GM23338 (cell line): ENCODE results near the gene ARHGAP28. TPM values are rescaled to one million over a fixed set of nuclear protein-coding genes. Genes with fewer than 3 reads are reported as not detected.

ENCODE experiments used
- ATAC-seq: fragments of 200-7000 bp; cut with Tn5 transposase; 3 replicates; pipeline ENCODE4 v1.9.1; 2020
- DNase-seq: peaks from one replicate; pipeline ENCODE4 v3.0.0-alpha.2; 2015; ENCODE audit warnings: low spot score
- H2AFZ ChIP-seq: fragments of 200-600 bp; sonication (generic); 2 replicates; pipeline ENCODE4 v1.8.0; 2016; ENCODE audit warnings: antibody characterized with exemption, mild to moderate bottlenecking, moderate library complexity
- H3F3A ChIP-seq: fragments of 200-600 bp; sonication (generic); replicated peaks from 2 replicates; pipeline ENCODE4 v1.8.0; 2017; ENCODE audit warnings: antibody characterized with exemption, mixed run types, low read depth
- H3K27ac ChIP-seq: fragments of 200-600 bp; sonication (generic); 2 replicates; pipeline ENCODE4 v1.6.1; 2016; ENCODE audit warnings: low read depth
- H3K27me3 ChIP-seq: fragments of 200-600 bp; sonication (generic); 2 replicates; pipeline ENCODE4 v1.8.0; 2016; ENCODE audit warnings: mild to moderate bottlenecking, mixed run types, moderate library complexity; ENCODE audit not compliant: insufficient read depth
- H3K36me3 ChIP-seq: fragments of 200-600 bp; sonication (generic); 2 replicates; pipeline ENCODE4 v1.8.0; 2016; ENCODE audit warnings: mild to moderate bottlenecking; ENCODE audit not compliant: insufficient read depth
- H3K4me1 ChIP-seq: fragments of 200-600 bp; sonication (generic); 2 replicates; pipeline ENCODE4 v1.8.0; 2016; ENCODE audit warnings: mild to moderate bottlenecking, moderate library complexity; ENCODE audit not compliant: insufficient read depth
- H3K4me2 ChIP-seq: fragments of 200-600 bp; sonication (generic); 2 replicates; pipeline ENCODE4 v1.7.1; 2017; ENCODE audit warnings: mixed run types
- H3K4me3 ChIP-seq: fragments of 200-600 bp; sonication (generic); 2 replicates; pipeline ENCODE4 v1.6.1; 2016; ENCODE audit warnings: mixed run types
- H3K79me2 ChIP-seq: fragments of 200-600 bp; sonication (generic); replicated peaks from 2 replicates; pipeline ENCODE4 v1.8.0; 2017; ENCODE audit warnings: mild to moderate bottlenecking; ENCODE audit not compliant: insufficient read depth
- H3K9me2 ChIP-seq: fragments of 200-600 bp; sonication (generic); 2 replicates; pipeline ENCODE4 v1.8.0; 2017; ENCODE audit not compliant: insufficient read depth
- H4K20me1 ChIP-seq: fragments of 200-600 bp; sonication (generic); replicated peaks from 2 replicates; pipeline ENCODE4 v1.8.0; 2017; ENCODE audit warnings: mild to moderate bottlenecking; ENCODE audit not compliant: insufficient read depth
- H3K27ac Mint-ChIP-seq: 2 replicates; pipeline ENCODE4 v1.8.0; 2020; ENCODE audit warnings: inconsistent platforms, mild to moderate bottlenecking, moderate library complexity, mixed read lengths
- H3K27me3 Mint-ChIP-seq: 3 replicates; pipeline ENCODE4 v1.8.0; 2022; ENCODE audit warnings: low read depth, mild to moderate bottlenecking, moderate library complexity, mixed read lengths, inconsistent platforms; ENCODE audit not compliant: insufficient read depth, poor library complexity
- H3K36me3 Mint-ChIP-seq: 3 replicates; pipeline ENCODE4 v1.8.0; 2021; ENCODE audit warnings: low read depth, mild to moderate bottlenecking, inconsistent platforms, moderate library complexity, mixed read lengths
- H3K4me1 Mint-ChIP-seq: 3 replicates; pipeline ENCODE4 v1.8.0; 2020; ENCODE audit warnings: mild to moderate bottlenecking, inconsistent platforms, mixed read lengths
- H3K4me3 Mint-ChIP-seq: 3 replicates; pipeline ENCODE4 v1.8.0; 2021; ENCODE audit warnings: moderate library complexity, mild to moderate bottlenecking, inconsistent platforms, mixed read lengths
- H3K9me3 Mint-ChIP-seq: 3 replicates; pipeline ENCODE4 v1.8.0; 2020; ENCODE audit warnings: moderate library complexity, mild to moderate bottlenecking, inconsistent platforms, mixed read lengths
- CREB1 ChIP-seq: fragments of 250-450 bp; sonication (Bioruptor Pico); IDR thresholded peaks from 2 replicates; pipeline ENCODE4 v1.5.0; 2020; ENCODE audit warnings: low read depth, mild to moderate bottlenecking, moderate library complexity
- CTCF ChIP-seq, 2 experiments: fragments of 200-600 bp in 1 of 2; sonication (generic) in 1 of 2; conservative IDR thresholded peaks; 2 replicates each; pipeline versions ENCODE4 v1.5.1 to v1.6.1; 2016 to 2017; ENCODE audit warnings: antibody characterized with exemption in 2 of 2, low read depth in 2 of 2, mild to moderate bottlenecking in 2 of 2, moderate library complexity in 1 of 2
- ETS1 ChIP-seq: IDR thresholded peaks from 2 replicates; pipeline ENCODE4 v1.6.1; 2016; ENCODE audit warnings: antibody characterized with exemption
- EZH2 ChIP-seq: fragments of 200-600 bp; sonication (generic); IDR thresholded peaks from one replicate; pipeline ENCODE4 v1.8.0; 2017; ENCODE audit warnings: antibody characterized with exemption, mild to moderate bottlenecking, low read depth; ENCODE audit not compliant: unreplicated experiment
- EZH2phosphoT487 ChIP-seq: fragments of 200-600 bp; sonication (generic); IDR thresholded peaks from one replicate; pipeline ENCODE4 v1.8.1; 2018; ENCODE audit warnings: antibody characterized with exemption; ENCODE audit not compliant: unreplicated experiment
- JUNB ChIP-seq: IDR thresholded peaks from one replicate; pipeline ENCODE4 v1.6.1; 2016; ENCODE audit warnings: antibody characterized with exemption; ENCODE audit not compliant: unreplicated experiment
- NANOG ChIP-seq: IDR thresholded peaks from 2 replicates; pipeline ENCODE4 v1.6.1; 2016; ENCODE audit warnings: antibody characterized with exemption, borderline replicate concordance
- POLR2AphosphoS5 ChIP-seq: IDR thresholded peaks from 2 replicates; pipeline ENCODE4 v1.6.1; 2016; ENCODE audit warnings: antibody characterized with exemption, low read depth
- REST ChIP-seq: IDR thresholded peaks from one replicate; pipeline ENCODE4 v1.6.1; 2018; ENCODE audit warnings: antibody characterized with exemption; ENCODE audit not compliant: unreplicated experiment
- STAT1 ChIP-seq: IDR thresholded peaks from one replicate; pipeline ENCODE4 v1.6.1; 2016; ENCODE audit warnings: antibody characterized with exemption; ENCODE audit not compliant: unreplicated experiment
- ZNF114 ChIP-seq: fragments of 250-450 bp; sonication (Bioruptor Pico); IDR thresholded peaks from 2 replicates; pipeline ENCODE4 v1.5.0; 2020; ENCODE audit warnings: mild to moderate bottlenecking, moderate library complexity
- ZNF331 ChIP-seq: fragments of 250-450 bp; sonication (Bioruptor Pico); IDR thresholded peaks from 2 replicates; pipeline ENCODE4 v1.5.0; 2020; ENCODE audit warnings: low read depth, mild to moderate bottlenecking, moderate library complexity
- ZNF462 ChIP-seq: fragments of 250-450 bp; sonication (Bioruptor Pico); IDR thresholded peaks from 2 replicates; pipeline ENCODE4 v1.5.0; 2020; ENCODE audit warnings: mild to moderate bottlenecking, moderate library complexity
- polyA plus RNA-seq: library from polyadenylated mRNA; unstranded; fragments of >200 nt; fragmentation: Nextera tagmentation; extraction: Ambion mirVana; gene quantifications from 2 replicates; pipeline ENCODE4 v1.2.1, GENCODE V29; 2016
- total RNA-seq: library from RNA; depleted of rRNA; stranded (reverse); fragments of >200 nt; shearing (Covaris generic); gene quantifications from 2 replicates; pipeline ENCODE4 v1.2.3, GENCODE V29; 2014

ARHGAP28 gene
- total and polyA plus RNA-seq, 2 experiments from 2014 or later: 2.8 to 9.6 TPM

- H3K4me1 Mint-ChIP-seq: peaks cover 38% of the 10 kb centered on the region
- H3K4me3 ChIP-seq: no peak overlapping the region
- H3K9me3 Mint-ChIP-seq: no peaks in the 10 kb centered on the region; the same call in 2 of the 3 replicates
- H3F3A ChIP-seq: no peaks in the 10 kb centered on the region
- H3K4me1 ChIP-seq: peaks cover 12% of the 10 kb centered on the region; the same call in 1 of the 2 replicates
- H3K27me3 ChIP-seq: no peaks in the 10 kb centered on the region
- H4K20me1 ChIP-seq: no peaks in the 10 kb centered on the region
- peaks cover 6% of the 10 kb centered on the region for H3K27me3 Mint-ChIP-seq
- H3K27ac Mint-ChIP-seq: peak overlapping the region; percentile 92
- H3K36me3 ChIP-seq: no peaks in the 10 kb centered on the region
- H3K36me3 Mint-ChIP-seq: no peaks in the 10 kb centered on the region
- no peak overlapping the region; the same call in 1 of the 2 replicates for H2AFZ ChIP-seq
- TF ChIP-seq REST (no peak), ETS1 (no peak), EZH2phosphoT487 (no peak), ZNF462 (CRISPR knock-in tag) (no peak), CTCF (conservative IDR thresholded peaks at IDR 0.05; ENCODE audit: low read depth in 2 of 2) (no peak), POLR2AphosphoS5 (no peak), ZNF331 (no peak), NANOG (no peak), STAT1 (no peak), EZH2 (no peak), ZNF114 (CRISPR knock-in tag) (no peak), JUNB (no peak), CREB1 (no peak)
- H3K27ac ChIP-seq: no peak overlapping the region
- no peaks in the 10 kb centered on the region for H3K9me2 ChIP-seq
- H3K4me3 Mint-ChIP-seq: no peak overlapping the region
- no peak for DNase-seq
- ATAC-seq: no peak
- H3K4me2 ChIP-seq: no peak overlapping the region
- no peaks in the 10 kb centered on the region for H3K79me2 ChIP-seq
These were observed 11.7 kb downstream of the ARHGAP28 start for GRCh38 chr18:6741232-6741663.
